Measurements from ENCODE around the gene PTPRD. TPM values are rescaled to one million over a fixed set of nuclear protein-coding genes. Genes with fewer than 3 reads are reported as not detected.
"Not testable (repeated sequence)": the region's sequence is repeated elsewhere in the genome, so short reads cannot be mapped to it uniquely, and the experiment has no call there.

Gene PTPRD
- total RNA-seq, 2 donors from 2014 or later, result 19.6 to 101 TPM

- no peaks in the 10 kb centered on the region for H3K27me3 ChIP-seq (replicated peaks; ENCODE audit: insufficient read depth)
- H3K4me3 ChIP-seq, result no peak overlapping the region
- no peak overlapping the region for H3K27ac ChIP-seq
- no peaks in the 10 kb centered on the region for H3K36me3 ChIP-seq
- no peak for TF ChIP-seq CTCF (IDR thresholded peaks at IDR 0.05)
- ATAC-seq (ENCODE audit: insufficient number of reproducible peaks, low FRiP score, low read depth) (no peak), DNase-seq (ENCODE audit: low spot score) (no peak)
- H3K4me1 ChIP-seq (ENCODE audit: control insufficient read depth in 1 of 2, low read depth in 2 of 2), result no peaks in the 10 kb centered on the region
- no peaks in the 10 kb centered on the region for H3K9me3 ChIP-seq
These were observed 1134.1 kb downstream of the PTPRD start for GRCh38 chr9:9478741-9479140.

DNA sequence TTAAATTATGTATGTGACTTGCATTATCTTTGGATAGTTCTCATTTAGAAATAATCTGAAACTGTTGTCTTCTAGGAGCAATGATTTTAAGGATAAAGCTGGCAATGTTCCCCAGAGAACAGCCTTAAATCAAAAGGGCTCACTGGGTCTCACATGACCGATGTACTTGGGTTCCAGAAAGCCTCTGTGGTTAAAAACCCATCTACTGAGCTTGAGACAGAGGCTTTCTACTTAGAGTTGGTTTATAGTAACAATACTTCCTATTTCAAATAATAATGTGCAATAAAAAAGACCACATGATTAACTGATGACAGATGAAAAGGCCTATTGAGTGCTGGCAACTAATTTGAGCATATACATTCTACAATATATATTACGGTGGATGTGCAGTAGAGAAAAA, 1143.5 kb downstream of the PTPRD start:
- H3K27ac ChIP-seq, result no peak overlapping the region
- no peaks in the 10 kb centered on the region for H3K9me3 ChIP-seq
- ATAC-seq (ENCODE audit: insufficient number of reproducible peaks, low FRiP score, low read depth) (no peak), DNase-seq (ENCODE audit: low spot score) (no peak)
- no peaks in the 10 kb centered on the region for H3K27me3 ChIP-seq (replicated peaks; ENCODE audit: insufficient read depth)
- no peak overlapping the region for H3K4me3 ChIP-seq
- H3K36me3 ChIP-seq, result no peaks in the 10 kb centered on the region
- TF ChIP-seq CTCF (IDR thresholded peaks at IDR 0.05), result no peak
- H3K4me1 ChIP-seq (ENCODE audit: control insufficient read depth in 1 of 2, low read depth in 2 of 2), result no peaks in the 10 kb centered on the region

DNA sequence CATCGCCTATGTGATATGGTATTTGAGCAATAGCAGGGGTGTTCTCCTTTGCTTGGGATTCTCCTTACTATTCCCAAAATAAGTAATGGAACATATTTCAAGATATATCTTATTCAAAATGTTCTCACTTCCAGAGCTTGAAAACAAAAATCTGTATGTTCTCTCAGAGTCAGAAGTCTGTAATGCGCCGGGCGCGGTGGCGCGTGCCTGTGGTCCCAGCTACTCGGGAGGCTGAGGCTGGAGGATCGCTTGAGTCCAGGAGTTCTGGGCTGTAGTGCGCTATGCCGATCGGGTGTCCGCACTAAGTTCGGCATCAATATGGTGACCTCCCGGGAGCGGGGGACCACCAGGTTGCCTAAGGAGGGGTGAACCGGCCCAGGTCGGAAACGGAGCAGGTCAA, 1170.9 kb downstream of the PTPRD start:
- not testable (repeated sequence) for H3K4me3 ChIP-seq; ATAC-seq (ENCODE audit: insufficient number of reproducible peaks, low FRiP score, low read depth); H3K27me3 ChIP-seq (replicated peaks; ENCODE audit: insufficient read depth); H3K36me3 ChIP-seq; H3K4me1 ChIP-seq (ENCODE audit: control insufficient read depth in 1 of 2, low read depth in 2 of 2); H3K9me3 ChIP-seq; H3K27ac ChIP-seq; DNase-seq (ENCODE audit: low spot score)

DNA sequence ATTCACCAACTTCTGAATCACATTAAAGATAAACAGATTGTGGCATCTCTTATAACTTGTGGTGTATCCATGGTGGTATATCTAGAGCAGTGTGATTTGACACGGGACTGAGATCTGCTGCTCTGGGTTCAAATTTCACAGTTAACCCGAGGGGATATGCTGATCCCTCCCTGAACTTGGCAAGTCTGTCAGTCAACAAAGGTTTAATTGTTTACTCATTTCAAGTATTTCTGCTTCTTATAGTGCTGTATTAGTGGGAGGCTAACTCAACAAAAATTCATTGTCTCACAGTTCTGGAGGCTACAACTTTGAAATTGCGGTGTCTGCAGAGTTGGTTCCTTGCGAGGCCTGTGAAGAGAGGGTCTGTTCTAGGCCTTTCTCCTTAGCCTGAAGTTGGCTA, 1175.2 kb downstream of the PTPRD start:
- no peak for ATAC-seq (ENCODE audit: insufficient number of reproducible peaks, low FRiP score, low read depth)
- Histone ChIP-seq H3K4me3 (no peak overlapping the region), H3K9me3 (no peaks in the 10 kb centered on the region), H3K4me1 (ENCODE audit: control insufficient read depth in 1 of 2, low read depth in 2 of 2) (no peaks in the 10 kb centered on the region), H3K36me3 (no peaks in the 10 kb centered on the region), H3K27me3 (replicated peaks; ENCODE audit: insufficient read depth) (no peaks in the 10 kb centered on the region), H3K27ac (no peak overlapping the region)
- no peak for TF ChIP-seq CTCF (IDR thresholded peaks at IDR 0.05)
- DNase-seq (ENCODE audit: low spot score), result no peak

- H3K4me1 ChIP-seq (ENCODE audit: control insufficient read depth in 1 of 2, low read depth in 2 of 2); H3K9me3 ChIP-seq; H3K4me3 ChIP-seq; H3K27ac ChIP-seq; ATAC-seq (ENCODE audit: insufficient number of reproducible peaks, low FRiP score, low read depth); H3K36me3 ChIP-seq; H3K27me3 ChIP-seq (replicated peaks; ENCODE audit: insufficient read depth); DNase-seq (ENCODE audit: low spot score): not testable (repeated sequence)
These were observed 1186.3 kb downstream of the PTPRD start for GRCh38 chr9:9426454-9426853.

GRCh38 chr9:9412241-9412640, 1200.6 kb downstream of the PTPRD start:
- no peaks in the 10 kb centered on the region for H3K27me3 ChIP-seq (replicated peaks; ENCODE audit: insufficient read depth)
- no peaks in the 10 kb centered on the region for H3K9me3 ChIP-seq
- H3K27ac ChIP-seq, result no peak overlapping the region
- DNase-seq (ENCODE audit: low spot score), result no peak
- no peak for ATAC-seq (ENCODE audit: insufficient number of reproducible peaks, low FRiP score, low read depth)
- no peak for TF ChIP-seq CTCF (IDR thresholded peaks at IDR 0.05)
- H3K4me1 ChIP-seq (ENCODE audit: control insufficient read depth in 1 of 2, low read depth in 2 of 2), result no peaks in the 10 kb centered on the region
- H3K36me3 ChIP-seq, result no peaks in the 10 kb centered on the region
- H3K4me3 ChIP-seq, result no peak overlapping the region
